Testis (tissue), 2 donors: ENCODE results near the gene GATA1.

Experiments used
- CTCF ChIP-seq, 3 experiments: fragments of 450-650 bp in 2 of 3; fragments of 200-600 bp in 1 of 3; sonication (generic) in 1 of 3; IDR thresholded peaks; one replicate each; pipeline ENCODE4 v1.5.1; 2016 to 2019; ENCODE audit warnings: antibody characterized with exemption in 3 of 3, mild to moderate bottlenecking in 2 of 3, moderate library complexity in 1 of 3
- POLR2A ChIP-seq: fragments of 450-650 bp; IDR thresholded peaks from one replicate; pipeline ENCODE4 v1.6.1; 2017; ENCODE audit warnings: antibody characterized with exemption, mild to moderate bottlenecking, moderate library complexity

DNA sequence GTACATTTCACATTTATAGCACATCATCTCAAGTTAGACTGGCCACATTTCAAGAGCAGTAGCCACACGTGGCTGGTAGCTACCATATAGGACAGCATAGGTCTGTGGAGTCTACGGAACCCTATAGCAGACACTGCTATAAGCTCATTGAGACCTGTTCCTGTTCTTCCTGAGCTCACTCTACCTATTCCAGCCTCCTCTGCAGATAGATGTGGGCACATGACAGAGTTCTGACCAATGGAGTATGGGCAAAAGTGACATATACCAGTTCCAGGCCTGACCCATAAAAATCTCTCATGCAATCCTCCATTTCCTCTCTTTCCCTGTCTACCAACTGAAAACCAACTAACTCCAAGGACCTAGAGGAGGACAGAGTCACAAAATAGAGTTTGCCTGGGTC lies 11.9 kb downstream of the GATA1 start:
- no peak for TF ChIP-seq CTCF (IDR thresholded peaks at IDR 0.05)
- no peak for TF ChIP-seq POLR2A
